NB4 (cell line): ENCODE results near the gene ATP6V1C2.

ENCODE experiments used
- MYC ChIP-seq: IDR thresholded peaks from 2 replicates; pipeline ENCODE4 v1.6.1; 2011; ENCODE audit warnings: low read depth, low read length
- POLR2A ChIP-seq: IDR thresholded peaks from 2 replicates; pipeline ENCODE4 v1.6.1; 2011; ENCODE audit warnings: mild to moderate bottlenecking; ENCODE audit not compliant: insufficient read length; ENCODE audit errors: extremely low read depth
- TF ChIP-seq, protein P1 (sequence below): IDR thresholded peaks from one replicate; pipeline ENCODE4 v1.5.1; 2012; ENCODE audit warnings: low read depth, low read length
- TF ChIP-seq, protein P2 (sequence below): IDR thresholded peaks from 2 replicates; pipeline ENCODE4 v1.6.1; 2011; ENCODE audit warnings: low read depth, low read length

DNA sequence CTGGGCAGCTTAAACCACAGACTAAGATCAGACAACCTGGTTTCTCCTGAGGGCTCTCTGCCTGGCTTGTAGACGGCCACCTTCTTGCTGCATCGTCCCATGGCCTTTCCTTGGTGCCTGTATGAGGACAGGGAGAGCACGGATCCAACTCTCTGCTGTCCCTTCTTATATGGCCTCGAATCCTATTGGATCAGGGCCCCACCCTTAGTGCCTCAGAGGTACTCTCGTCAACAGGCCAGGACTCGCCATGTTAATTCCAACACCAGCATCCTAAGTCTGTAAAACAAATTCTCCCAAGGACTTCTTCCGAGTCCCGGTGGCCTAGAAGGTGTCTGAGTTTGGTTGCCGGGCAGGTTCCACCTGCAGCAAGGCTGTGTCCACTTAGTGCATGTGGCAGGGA is 40.2 kb downstream of the ATP6V1C2 start:
- TF ChIP-seq, protein P1, sequence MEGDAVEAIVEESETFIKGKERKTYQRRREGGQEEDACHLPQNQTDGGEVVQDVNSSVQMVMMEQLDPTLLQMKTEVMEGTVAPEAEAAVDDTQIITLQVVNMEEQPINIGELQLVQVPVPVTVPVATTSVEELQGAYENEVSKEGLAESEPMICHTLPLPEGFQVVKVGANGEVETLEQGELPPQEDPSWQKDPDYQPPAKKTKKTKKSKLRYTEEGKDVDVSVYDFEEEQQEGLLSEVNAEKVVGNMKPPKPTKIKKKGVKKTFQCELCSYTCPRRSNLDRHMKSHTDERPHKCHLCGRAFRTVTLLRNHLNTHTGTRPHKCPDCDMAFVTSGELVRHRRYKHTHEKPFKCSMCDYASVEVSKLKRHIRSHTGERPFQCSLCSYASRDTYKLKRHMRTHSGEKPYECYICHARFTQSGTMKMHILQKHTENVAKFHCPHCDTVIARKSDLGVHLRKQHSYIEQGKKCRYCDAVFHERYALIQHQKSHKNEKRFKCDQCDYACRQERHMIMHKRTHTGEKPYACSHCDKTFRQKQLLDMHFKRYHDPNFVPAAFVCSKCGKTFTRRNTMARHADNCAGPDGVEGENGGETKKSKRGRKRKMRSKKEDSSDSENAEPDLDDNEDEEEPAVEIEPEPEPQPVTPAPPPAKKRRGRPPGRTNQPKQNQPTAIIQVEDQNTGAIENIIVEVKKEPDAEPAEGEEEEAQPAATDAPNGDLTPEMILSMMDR, result no peak
- TF ChIP-seq POLR2A (no peak), MYC (no peak)
- TF ChIP-seq, protein P2, sequence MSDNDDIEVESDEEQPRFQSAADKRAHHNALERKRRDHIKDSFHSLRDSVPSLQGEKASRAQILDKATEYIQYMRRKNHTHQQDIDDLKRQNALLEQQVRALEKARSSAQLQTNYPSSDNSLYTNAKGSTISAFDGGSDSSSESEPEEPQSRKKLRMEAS, result no peak
